H1 (cell line): ENCODE data around the gene CRY1. TPM values are rescaled to one million over a fixed set of nuclear protein-coding genes. Genes with fewer than 3 reads are reported as not detected.
"Not testable (repeated sequence)": the region's sequence is repeated elsewhere in the genome, so short reads cannot be mapped to it uniquely, and the experiment has no call there.

ENCODE experiments used
- CTCF ChIA-PET: fragments of 300-600 bp; sonication (Branson Sonifier 250); formaldehyde crosslinking; loops from one replicate; lab custom pipeline; 2021; ENCODE audit not compliant: partially characterized antibody; lab: Charles Lee
- POLR2A ChIA-PET: fragments of 300-600 bp; sonication (Branson Sonifier 250); formaldehyde crosslinking; loops from one replicate; lab custom pipeline; 2021; ENCODE audit warnings: inconsistent platforms; ENCODE audit not compliant: partially characterized antibody; lab: Charles Lee
- DNase-seq, 2 experiments: peaks; one replicate each; pipeline versions ENCODE4 v3.0.0 to v3.0.0-alpha.2; 2010 to 2022; ENCODE audit warnings: low spot score in 2 of 2, low read depth in 1 of 2, mixed read lengths in 1 of 2
- FAIRE-seq: peaks from 2 replicates; lab custom pipeline; 2011; peaks lifted over from hg19 to GRCh38; lab: Jason Lieb, UNC
- H2AFZ ChIP-seq: 2 replicates; pipeline ENCODE4 v1.8.1; 2012; ENCODE audit warnings: low read length, inconsistent platforms
- H2AK5ac ChIP-seq: 2 replicates; pipeline ENCODE4 v1.6.1; 2013; ENCODE audit warnings: low read depth, low read length
- H2BK120ac ChIP-seq: replicated peaks from 2 replicates; pipeline ENCODE3; 2013; ENCODE audit warnings: low read depth, low read length, inconsistent platforms
- H2BK12ac ChIP-seq: 2 replicates; pipeline ENCODE4 v1.6.1; 2013; ENCODE audit warnings: low read depth, low read length
- H2BK15ac ChIP-seq: 2 replicates; pipeline ENCODE4 v1.6.1; 2013; ENCODE audit warnings: low read length
- H2BK20ac ChIP-seq: 2 replicates; pipeline ENCODE4 v1.6.1; 2013; ENCODE audit warnings: low read length
- H2BK5ac ChIP-seq: 2 replicates; pipeline ENCODE4 v1.6.1; 2013; ENCODE audit warnings: low read depth, low read length
- H3K14ac ChIP-seq: 2 replicates; pipeline ENCODE4 v1.6.1; 2013; ENCODE audit warnings: inconsistent platforms; ENCODE audit not compliant: insufficient read length
- H3K18ac ChIP-seq: 2 replicates; pipeline ENCODE4 v1.6.1; 2013; ENCODE audit warnings: low read length; ENCODE audit errors: extremely low read depth
- H3K23ac ChIP-seq: 2 replicates; pipeline ENCODE4 v1.6.1; 2013; ENCODE audit warnings: inconsistent platforms; ENCODE audit not compliant: insufficient read length
- H3K23me2 ChIP-seq: 2 replicates; pipeline ENCODE4 v1.6.1; 2013; ENCODE audit warnings: low read depth, low read length
- H3K27ac ChIP-seq: 2 replicates; pipeline ENCODE4 v1.6.1; 2011; ENCODE audit warnings: low read depth, low read length, inconsistent platforms
- H3K27me3 ChIP-seq, 4 experiments: replicated peaks in 1 of 4; 1 replicate in 1 of 4; 2 replicates in 3 of 4; pipeline versions ENCODE4 v1.6.1 to v1.8.1; 2011 to 2013; ENCODE audit warnings: low read length in 3 of 4, mild to moderate bottlenecking in 3 of 4, inconsistent platforms in 2 of 4, mixed read lengths in 2 of 4, moderate library complexity in 1 of 4; ENCODE audit not compliant: control insufficient read depth in 3 of 4, insufficient read depth in 3 of 4; ENCODE audit errors: extremely low read depth in 1 of 4
- H3K36me3 ChIP-seq, 4 experiments: 2 replicates each; pipeline versions ENCODE4 v1.6.1 to v1.8.1; 2011 to 2013; ENCODE audit warnings: mild to moderate bottlenecking in 4 of 4, low read length in 3 of 4, moderate library complexity in 2 of 4, control low read depth in 1 of 4, inconsistent platforms in 1 of 4; ENCODE audit not compliant: insufficient read depth in 4 of 4, control insufficient read depth in 2 of 4
- H3K4ac ChIP-seq: replicated peaks from 2 replicates; pipeline ENCODE3; 2013; ENCODE audit warnings: low read length, low read depth, mixed read lengths, inconsistent platforms; ENCODE audit not compliant: insufficient read length
- H3K4me1 ChIP-seq, 4 experiments: replicated peaks in 1 of 4; 1 replicate in 1 of 4; 2 replicates in 3 of 4; pipeline versions ENCODE4 v1.6.1 to v1.8.1; 2011 to 2013; ENCODE audit warnings: low read length in 3 of 4, inconsistent platforms in 2 of 4, mixed read lengths in 1 of 4; ENCODE audit not compliant: insufficient read depth in 4 of 4, control insufficient read depth in 3 of 4
- H3K4me2 ChIP-seq, 2 experiments: 2 replicates each; pipeline versions ENCODE4 v1.6.1 to v1.8.1; 2011 to 2013; ENCODE audit warnings: low read depth in 2 of 2, low read length in 2 of 2, control low read depth in 1 of 2, inconsistent platforms in 1 of 2, mild to moderate bottlenecking in 1 of 2; ENCODE audit not compliant: insufficient read depth in 1 of 2
- H3K4me3 ChIP-seq, 4 experiments: fragments of 200-600, 300-600 bp in 1 of 4; sonication (generic), shearing (Covaris generic), sonication (Bioruptor Twin) in 1 of 4; 2 replicates each; pipeline versions ENCODE4 v1.5.1 to v1.8.1; 2011 to 2016; ENCODE audit warnings: low read length in 4 of 4, low read depth in 3 of 4, control low read depth in 2 of 4, inconsistent platforms in 2 of 4, mild to moderate bottlenecking in 2 of 4, mixed read lengths in 1 of 4, moderate library complexity in 1 of 4; ENCODE audit not compliant: insufficient read depth in 2 of 4; ENCODE audit errors: extremely low read depth in 1 of 4
- H3K56ac ChIP-seq: replicated peaks from 2 replicates; pipeline ENCODE3; 2013; ENCODE audit warnings: low read depth, mild to moderate bottlenecking, mixed read lengths, low read length, inconsistent platforms; ENCODE audit not compliant: insufficient read length
- H3K79me1 ChIP-seq: 2 replicates; pipeline ENCODE4 v1.6.1; 2013; ENCODE audit warnings: low read depth, low read length, control low read depth
- H3K79me2 ChIP-seq, 2 experiments: 2 replicates each; pipeline versions ENCODE4 v1.6.1 to v1.8.1; 2012 to 2013; ENCODE audit warnings: low read length in 2 of 2, mild to moderate bottlenecking in 2 of 2, inconsistent platforms in 1 of 2; ENCODE audit not compliant: insufficient read depth in 2 of 2, control insufficient read depth in 1 of 2
- H3K9ac ChIP-seq, 4 experiments: replicated peaks in 1 of 4; 1 replicate in 1 of 4; 2 replicates in 3 of 4; pipeline versions ENCODE4 v1.6.1 to v1.8.1; 2011 to 2013; ENCODE audit warnings: low read depth in 3 of 4, low read length in 3 of 4, control low read depth in 2 of 4, mild to moderate bottlenecking in 2 of 4, moderate library complexity in 2 of 4, inconsistent platforms in 1 of 4; ENCODE audit errors: extremely low read depth in 1 of 4
- H3K9me3 ChIP-seq, 2 experiments: 2 replicates each; pipeline versions ENCODE4 v1.6.1 to v1.8.1; 2012 to 2013; ENCODE audit warnings: mild to moderate bottlenecking in 2 of 2, moderate library complexity in 2 of 2, control low read depth in 1 of 2, inconsistent platforms in 1 of 2, low read depth in 1 of 2, low read length in 1 of 2, mixed read lengths in 1 of 2; ENCODE audit not compliant: insufficient read depth in 2 of 2
- H4K20me1 ChIP-seq, 2 experiments: replicated peaks in 1 of 2; 2 replicates each; pipeline versions ENCODE3 to v1.8.1; 2011 to 2013; ENCODE audit warnings: inconsistent platforms in 2 of 2, low read length in 2 of 2, mild to moderate bottlenecking in 1 of 2; ENCODE audit not compliant: insufficient read depth in 2 of 2, control insufficient read depth in 1 of 2
- H4K5ac ChIP-seq: 2 replicates; pipeline ENCODE4 v1.6.1; 2013; ENCODE audit warnings: low read length, low read depth, mixed read lengths, inconsistent platforms; ENCODE audit not compliant: insufficient read length
- H4K8ac ChIP-seq: 2 replicates; pipeline ENCODE4 v1.8.0; 2013; ENCODE audit warnings: mild to moderate bottlenecking, moderate library complexity, low read length, inconsistent platforms; ENCODE audit not compliant: insufficient read depth; ENCODE audit errors: extremely low read depth
- H4K91ac ChIP-seq: replicated peaks from 2 replicates; pipeline ENCODE3; 2013; ENCODE audit warnings: low read length, mixed read lengths, inconsistent platforms; ENCODE audit not compliant: insufficient read length
- BCL11A ChIP-seq, 2 experiments: IDR thresholded peaks; one replicate each; pipeline ENCODE4 v1.6.1; 2011; ENCODE audit warnings: low read depth in 2 of 2, low read length in 2 of 2, mild to moderate bottlenecking in 2 of 2
- CHD2 ChIP-seq: IDR thresholded peaks from 2 replicates; pipeline ENCODE4 v1.6.1; 2012; ENCODE audit warnings: low read length, improper control_type of control experiment
- GABPA ChIP-seq: IDR thresholded peaks from 2 replicates; pipeline ENCODE4 v1.6.1; 2011; ENCODE audit warnings: mild to moderate bottlenecking, low read length, moderate library complexity, borderline replicate concordance; ENCODE audit not compliant: insufficient read depth
- KDM1A ChIP-seq: fragments of 200-600, 300-600 bp; sonication (generic); IDR thresholded peaks from 2 replicates; pipeline ENCODE4 v1.7.1; 2016; ENCODE audit warnings: mild to moderate bottlenecking, low read length, borderline replicate concordance
- MAX ChIP-seq: IDR thresholded peaks from 2 replicates; pipeline ENCODE4 v1.6.1; 2012; ENCODE audit warnings: inconsistent platforms
- NRF1 ChIP-seq: IDR thresholded peaks from 2 replicates; pipeline ENCODE4 v1.6.1; 2011; ENCODE audit warnings: mild to moderate bottlenecking, low read depth, low read length, improper control_type of control experiment
- POLR2AphosphoS5 ChIP-seq: IDR thresholded peaks from 2 replicates; pipeline ENCODE4 v1.6.1; 2011; ENCODE audit warnings: low read depth, low read length
- SP1 ChIP-seq: IDR thresholded peaks from 2 replicates; pipeline ENCODE4 v1.6.1; 2011; ENCODE audit warnings: low read depth, low read length
- TAF1 ChIP-seq: IDR thresholded peaks from 2 replicates; pipeline ENCODE4 v1.6.1; 2011; ENCODE audit warnings: mild to moderate bottlenecking, low read depth, low read length
- polyA plus RNA-seq, 7 experiments: library from polyadenylated mRNA; depleted of rRNA in 3 of 7; stranded (reverse) in 5 of 7; unstranded in 2 of 7; fragments of >200 nt in 5 of 7; fragments of 200-250 nt in 2 of 7; gene quantifications; 1 replicate in 5 of 7; 2 replicates in 1 of 7; 4 replicates in 1 of 7; pipeline versions ENCODE4 v1.2.1 to v1.2.3, GENCODE V29; 2011 to 2013; ENCODE audit warnings: missing spikeins in 2 of 7, mixed read lengths in 2 of 7
- total RNA-seq: library from RNA; stranded (reverse); fragmentation: NEBNext Ultra II Directional; extraction: Animal tissue kit (Norgen Biotek cat#: 25700); gene quantifications from 2 replicates; pipeline ENCODE4 v1.2.1, GENCODE V29; 2021

The CRY1 gene
- total and polyA plus RNA-seq, 2 of the 8 experiments (the other 6 are each of a cell fraction or from before 2014, with no cell fraction given): 13.6 to 25.1 TPM

DNA sequence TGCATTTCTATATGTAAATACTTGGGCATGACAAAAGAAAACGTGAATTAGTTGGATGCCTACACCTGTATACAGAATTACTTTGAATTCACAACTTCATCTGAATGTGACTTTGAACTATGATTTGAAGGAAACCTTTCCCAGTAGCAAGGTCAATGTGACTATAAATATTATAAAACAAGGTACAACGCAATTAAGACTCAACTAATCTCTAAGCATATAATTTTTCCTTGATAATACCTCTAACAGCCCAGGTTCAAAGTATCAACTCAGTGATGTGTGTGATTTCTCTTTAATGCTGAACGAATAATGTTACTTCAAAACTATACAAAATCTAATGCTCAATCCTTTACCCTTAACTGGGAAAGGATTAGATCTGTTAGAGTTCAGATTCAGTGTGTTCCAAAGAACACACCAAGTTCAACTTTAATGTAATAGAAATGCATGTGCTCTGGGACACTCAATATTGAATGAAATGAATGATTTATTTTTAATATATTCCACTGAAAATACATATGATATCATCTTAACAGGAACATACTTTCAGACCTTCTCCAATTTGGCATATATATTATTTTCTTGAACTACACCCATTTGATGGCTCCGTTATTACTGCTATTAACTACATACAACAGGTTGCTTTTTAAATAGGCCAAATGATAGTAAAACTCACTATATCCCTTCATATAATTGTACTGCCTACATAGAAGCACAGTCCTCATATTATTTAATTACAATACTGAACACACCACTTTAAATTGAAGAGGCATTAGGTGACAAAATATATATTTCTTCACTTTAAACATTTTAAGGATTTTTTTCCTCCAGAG, 66.3 kb downstream of the CRY1 start (continued):
- TF ChIP-seq TAF1 (no peak), BCL11A (IDR thresholded peaks at IDR 0.05; ENCODE audit: low read depth in 2 of 2, low read length in 2 of 2) (no peak), SP1 (no peak), GABPA (no peak), CHD2 (no peak), POLR2AphosphoS5 (no peak), MAX (no peak), NRF1 (no peak), KDM1A (no peak)
- TF ChIP-seq, all 59 proteins: peak for 0

- H3K18ac ChIP-seq, H3K56ac ChIP-seq, H2AFZ ChIP-seq, H2BK5ac ChIP-seq, H2BK15ac ChIP-seq, H3K27me3 ChIP-seq, H2AK5ac ChIP-seq, H4K8ac ChIP-seq, H3K9ac ChIP-seq, H3K36me3 ChIP-seq, H2BK20ac ChIP-seq, POLR2A ChIA-PET, H4K5ac ChIP-seq, H3K4me3 ChIP-seq, H4K20me1 ChIP-seq, H2BK120ac ChIP-seq, H2BK12ac ChIP-seq, CTCF ChIA-PET, H3K27ac ChIP-seq, H3K4me2 ChIP-seq, H3K79me2 ChIP-seq, H3K4me1 ChIP-seq, H3K4ac ChIP-seq, H3K14ac ChIP-seq, H3K9me3 ChIP-seq, H3K23me2 ChIP-seq, FAIRE-seq, H4K91ac ChIP-seq, H3K23ac ChIP-seq, H3K79me1 ChIP-seq, DNase-seq: not testable (repeated sequence)
Measured at GRCh38 chr12:107026356-107026755, 67.0 kb downstream of the CRY1 start.
